H9 (cell line): ENCODE measurements around the gene KCNMA1. TPM values are rescaled to one million over a fixed set of nuclear protein-coding genes. Genes with fewer than 3 reads are reported as not detected.

Experiments
- DNase-seq: peaks from one replicate; pipeline ENCODE4 v3.0.0-alpha.2; 2017
- H2AFZ ChIP-seq: one replicate; pipeline ENCODE4 v1.6.1; 2013; ENCODE audit warnings: mild to moderate bottlenecking, low read length, control low read depth, moderate library complexity
- H2AK5ac ChIP-seq: 2 replicates; pipeline ENCODE4 v1.6.1; 2013; ENCODE audit warnings: low read length, control low read depth, mixed read lengths; ENCODE audit not compliant: insufficient read length
- H2BK120ac ChIP-seq: one replicate; pipeline ENCODE4 v1.6.1; 2013; ENCODE audit warnings: low read depth, mild to moderate bottlenecking, low read length, control low read depth, inconsistent platforms; ENCODE audit not compliant: poor library complexity, severe bottlenecking
- H2BK12ac ChIP-seq: 2 replicates; pipeline ENCODE4 v1.6.1; 2013; ENCODE audit warnings: low read length, control low read depth, mixed read lengths, low read depth; ENCODE audit not compliant: insufficient read length
- H2BK15ac ChIP-seq: 2 replicates; pipeline ENCODE4 v1.6.1; 2013; ENCODE audit warnings: low read depth, low read length, control low read depth
- H2BK20ac ChIP-seq: one replicate; pipeline ENCODE4 v1.6.1; 2013; ENCODE audit warnings: low read depth, mild to moderate bottlenecking, low read length, control low read depth, inconsistent platforms; ENCODE audit not compliant: poor library complexity, severe bottlenecking
- H2BK5ac ChIP-seq: 2 replicates; pipeline ENCODE4 v1.6.1; 2013; ENCODE audit warnings: low read length, control low read depth, mixed read lengths; ENCODE audit not compliant: insufficient read length
- H3K14ac ChIP-seq: 2 replicates; pipeline ENCODE4 v1.6.1; 2013; ENCODE audit warnings: low read length, control low read depth; ENCODE audit not compliant: insufficient read depth
- H3K18ac ChIP-seq: 2 replicates; pipeline ENCODE4 v1.6.1; 2013; ENCODE audit warnings: low read depth, mild to moderate bottlenecking, mixed read lengths, low read length, control low read depth; ENCODE audit not compliant: insufficient read length
- H3K23ac ChIP-seq: 2 replicates; pipeline ENCODE4 v1.6.1; 2013; ENCODE audit warnings: low read length, control low read depth, mixed read lengths, low read depth; ENCODE audit not compliant: insufficient read length
- H3K23me2 ChIP-seq: 2 replicates; pipeline ENCODE4 v1.6.1; 2013; ENCODE audit warnings: low read depth, mild to moderate bottlenecking, mixed read lengths, low read length, control low read depth; ENCODE audit not compliant: insufficient read length, poor library complexity, severe bottlenecking
- H3K27ac ChIP-seq: 2 replicates; pipeline ENCODE4 v1.5.1; 2013; ENCODE audit warnings: low read length, control low read depth, mixed read lengths, low read depth; ENCODE audit not compliant: insufficient read length
- H3K27me3 ChIP-seq: 2 replicates; pipeline ENCODE4 v1.6.1; 2013; ENCODE audit warnings: low read length, control low read depth, inconsistent platforms; ENCODE audit not compliant: insufficient read depth
- H3K4ac ChIP-seq: 2 replicates; pipeline ENCODE4 v1.6.1; 2013; ENCODE audit warnings: low read depth, mild to moderate bottlenecking, control low read depth, inconsistent platforms, low read length, moderate library complexity
- H3K4me1 ChIP-seq: 2 replicates; pipeline ENCODE4 v1.6.1; 2013; ENCODE audit warnings: low read length, control low read depth, inconsistent platforms; ENCODE audit not compliant: insufficient read depth
- H3K4me2 ChIP-seq: 2 replicates; pipeline ENCODE4 v1.6.1; 2013; ENCODE audit warnings: low read length, control low read depth, mixed read lengths; ENCODE audit not compliant: insufficient read length, insufficient read depth
- H3K56ac ChIP-seq: 2 replicates; pipeline ENCODE4 v1.6.1; 2013; ENCODE audit warnings: low read depth, mild to moderate bottlenecking, mixed read lengths, low read length, control low read depth; ENCODE audit not compliant: insufficient read length
- H3K79me1 ChIP-seq: 2 replicates; pipeline ENCODE4 v1.6.1; 2013; ENCODE audit warnings: low read depth, mild to moderate bottlenecking, moderate library complexity, low read length, control low read depth, inconsistent platforms; ENCODE audit not compliant: insufficient read depth, poor library complexity, severe bottlenecking
- H3K79me2 ChIP-seq: 2 replicates; pipeline ENCODE4 v1.6.1; 2013; ENCODE audit warnings: low read length, control low read depth, inconsistent platforms; ENCODE audit not compliant: insufficient read depth
- H3K9ac ChIP-seq: 2 replicates; pipeline ENCODE4 v1.6.1; 2013; ENCODE audit warnings: low read length, control low read depth, mixed read lengths; ENCODE audit not compliant: insufficient read length; ENCODE audit errors: extremely low read depth
- H3K9me3 ChIP-seq: one replicate; pipeline ENCODE4 v1.6.1; 2013; ENCODE audit warnings: low read depth, low read length, inconsistent platforms; ENCODE audit not compliant: control insufficient read depth
- H3T11ph ChIP-seq: one replicate; pipeline ENCODE4 v1.6.1; 2013; ENCODE audit warnings: mild to moderate bottlenecking, low read length, control low read depth, inconsistent platforms
- H4K20me1 ChIP-seq: one replicate; pipeline ENCODE4 v1.6.1; 2013; ENCODE audit not compliant: control insufficient read depth, insufficient read length, insufficient read depth
- H4K5ac ChIP-seq: 2 replicates; pipeline ENCODE4 v1.6.1; 2013; ENCODE audit warnings: low read depth, mild to moderate bottlenecking, mixed read lengths, low read length, control low read depth; ENCODE audit not compliant: insufficient read length
- H4K8ac ChIP-seq: replicated peaks from 2 replicates; pipeline ENCODE4 v1.6.1; 2013; ENCODE audit warnings: low read length, control low read depth, mixed read lengths, low read depth; ENCODE audit not compliant: insufficient read length
- H4K91ac ChIP-seq: 2 replicates; pipeline ENCODE4 v1.6.1; 2013; ENCODE audit warnings: low read depth, mild to moderate bottlenecking, moderate library complexity, mixed read lengths, low read length, control low read depth; ENCODE audit not compliant: insufficient read length
- H3K27ac Mint-ChIP-seq, 3 experiments: 2 replicates in 2 of 3; 3 replicates in 1 of 3; pipeline ENCODE4 v1.8.0; 2020 to 2021; ENCODE audit warnings: mixed read lengths in 3 of 3, mild to moderate bottlenecking in 1 of 3, moderate library complexity in 1 of 3
- H3K27me3 Mint-ChIP-seq: 2 replicates; pipeline ENCODE4 v1.8.0; 2021; ENCODE audit warnings: low read depth, mild to moderate bottlenecking, moderate library complexity, mixed read lengths
- H3K36me3 Mint-ChIP-seq, 3 experiments: 2 replicates in 2 of 3; 3 replicates in 1 of 3; pipeline ENCODE4 v1.8.0; 2020 to 2021; ENCODE audit warnings: low read depth in 3 of 3, mixed read lengths in 3 of 3; ENCODE audit not compliant: insufficient read depth in 1 of 3
- H3K4me1 Mint-ChIP-seq, 2 experiments: 2 replicates each; pipeline ENCODE4 v1.8.0; 2020; ENCODE audit warnings: mixed read lengths in 2 of 2
- H3K4me3 Mint-ChIP-seq, 2 experiments: 2 replicates in 1 of 2; 3 replicates in 1 of 2; pipeline ENCODE4 v1.8.0; 2020 to 2021; ENCODE audit warnings: mild to moderate bottlenecking in 2 of 2, mixed read lengths in 2 of 2, moderate library complexity in 1 of 2
- H3K9me3 Mint-ChIP-seq, 2 experiments: 2 replicates in 1 of 2; 3 replicates in 1 of 2; pipeline ENCODE4 v1.8.0; 2020; ENCODE audit warnings: mild to moderate bottlenecking in 2 of 2, mixed read lengths in 2 of 2, moderate library complexity in 1 of 2
- CTCF ChIP-seq: fragments of 200-600 bp; sonication (generic); conservative IDR thresholded peaks from 3 replicates; pipeline ENCODE4 v1.8.0; 2021; ENCODE audit warnings: antibody characterized with exemption, mild to moderate bottlenecking
- WGBS: extraction: QIAGEN DNeasy Blood & Tissue Kit; methylation state at CpG from one replicate; pipeline ENCODE4 v1.1.7; 2013; ENCODE audit warnings: missing lambda C conversion rate, low lambda C conversion rate, mixed read lengths; ENCODE audit not compliant: insufficient read length; ENCODE audit errors: extremely low coverage; 5-methylcytosine and 5-hydroxymethylcytosine counted together
- total RNA-seq: library from RNA; stranded (reverse); gene quantifications from 2 replicates; pipeline ENCODE4 v1.2.1, GENCODE V29; 2021

Gene KCNMA1
- total RNA-seq, 1 experiment from 2014 or later = 2.0 TPM

GRCh38 chr10:77635402-77636227 lies 2.0 kb downstream of the KCNMA1 start:
- H3K23me2 ChIP-seq = peaks cover 20% of the 10 kb centered on the region
- no peak overlapping the region for H3K27ac Mint-ChIP-seq
- H3K4me3 Mint-ChIP-seq = peak overlapping the region; percentile 88 to 100
- H4K20me1 ChIP-seq = no peaks in the 10 kb centered on the region
- peaks cover 37% of the 10 kb centered on the region for H3K27me3 ChIP-seq
- no peak overlapping the region for H2BK5ac ChIP-seq
- no peak overlapping the region for H4K5ac ChIP-seq
- no peaks in the 10 kb centered on the region for H3K79me2 ChIP-seq
- peaks cover 27 to 31% of the 10 kb centered on the region in 2 experiments for H3K4me1 Mint-ChIP-seq
- H3K9me3 ChIP-seq = no peaks in the 10 kb centered on the region
- no peak overlapping the region for H2BK12ac ChIP-seq
- DNase-seq = peak; percentile 33
- no peak overlapping the region for H2AK5ac ChIP-seq
- H2BK15ac ChIP-seq = no peak overlapping the region
- H3K4ac ChIP-seq = no peak overlapping the region
- no peak overlapping the region for H4K91ac ChIP-seq
- no peak overlapping the region for H3K14ac ChIP-seq
- no peak overlapping the region for H3K23ac ChIP-seq
- no CpG with 5 or more reads among the region's 13 CpGs for WGBS
- H3K27ac ChIP-seq = no peak overlapping the region
- H3K9ac ChIP-seq = no peak overlapping the region
- H3K27me3 Mint-ChIP-seq = peaks cover 75% of the 10 kb centered on the region
- no peaks in the 10 kb centered on the region; a peak in 1 of 7 replicates for H3K36me3 Mint-ChIP-seq
- H3K9me3 Mint-ChIP-seq = no peaks in the 10 kb centered on the region
- no peak overlapping the region for H4K8ac ChIP-seq
- no peaks in the 10 kb centered on the region; the same call in 1 of the 2 replicates for H3K4me1 ChIP-seq
- H2BK20ac ChIP-seq = no peak overlapping the region
- no peak overlapping the region for H2AFZ ChIP-seq
- H2BK120ac ChIP-seq = no peak overlapping the region
- H3T11ph ChIP-seq = no peak overlapping the region
- H3K4me2 ChIP-seq = peak overlapping the region; percentile 69
- H3K79me1 ChIP-seq = no peaks in the 10 kb centered on the region
- H3K18ac ChIP-seq = no peak overlapping the region
- no peak overlapping the region for H3K56ac ChIP-seq
- no peak for TF ChIP-seq CTCF
